ENCODE data around the gene NKAIN2. TPM values are rescaled to one million over a fixed set of nuclear protein-coding genes. Genes with fewer than 3 reads are reported as not detected.

The NKAIN2 gene
- total and polyA plus RNA-seq, 2 donors (not counting 3 experiments of a cell fraction or from before 2014, with no cell fraction given): 0.03 TPM; not detected in 1

GRCh38 chr6:124446961-124447360, 643.3 kb downstream of the NKAIN2 start:
- POLR2A ChIA-PET: no interaction called here
- no peak overlapping the region for H3K27ac ChIP-seq (ENCODE audit: insufficient read depth, low read depth, low read length)
- no peak overlapping the region for H3K9ac ChIP-seq (replicated peaks; ENCODE audit: extremely low read depth, insufficient read depth, low read length)
- TF ChIP-seq, protein P1, sequence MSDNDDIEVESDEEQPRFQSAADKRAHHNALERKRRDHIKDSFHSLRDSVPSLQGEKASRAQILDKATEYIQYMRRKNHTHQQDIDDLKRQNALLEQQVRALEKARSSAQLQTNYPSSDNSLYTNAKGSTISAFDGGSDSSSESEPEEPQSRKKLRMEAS (IDR thresholded peaks at IDR 0.05; ENCODE audit: insufficient read depth, insufficient read length): no peak
- TF ChIP-seq POLR2AphosphoS5 (IDR thresholded peaks at IDR 0.05; ENCODE audit: insufficient read depth, low read depth, low read length) (no peak), JUN (IDR thresholded peaks at IDR 0.05; ENCODE audit: borderline replicate concordance, insufficient read depth, insufficient read length, low read depth) (no peak), GATA2 (IDR thresholded peaks at IDR 0.05; ENCODE audit: insufficient read depth, insufficient read length, low read depth, low read length) (no peak), FOS (IDR thresholded peaks at IDR 0.05; ENCODE audit: borderline replicate concordance, insufficient read depth, low read length) (no peak), CTCF (IDR thresholded peaks at IDR 0.05; ENCODE audit: extremely low read depth in 1 of 2, insufficient read depth in 1 of 2, low read depth in 1 of 2, low read length in 2 of 2) (no peak), MYC (IDR thresholded peaks at IDR 0.05; ENCODE audit: low read depth, low read length) (no peak), POLR2A (IDR thresholded peaks at IDR 0.05; ENCODE audit: low read depth, low read length) (no peak), EZH2 (IDR thresholded peaks at IDR 0.05; ENCODE audit: borderline replicate concordance, low read depth, low read length, severe bottlenecking) (no peak)
- intact Hi-C loops (cut with micrococcal nuclease): no loop called here
- H3K4me3 ChIP-seq (replicated peaks in 1 of 3; ENCODE audit: insufficient read depth in 1 of 3, low read depth in 1 of 3, low read length in 3 of 3): no peak overlapping the region
- H3K4me2 ChIP-seq (ENCODE audit: insufficient read depth, low read length): no peak overlapping the region
- H3K79me2 ChIP-seq (ENCODE audit: control insufficient read depth, insufficient read depth, low read length): no peaks in the 10 kb centered on the region
- no peaks in the 10 kb centered on the region for H3K9me1 ChIP-seq (replicated peaks; ENCODE audit: control insufficient read depth, extremely low read depth, insufficient read depth, low read length)
- dilution Hi-C loops (cut with MboI; ENCODE audit: extremely low pct_ligation_motif_present, low sequenced_read_pairs): no loop called here
- H2AFZ ChIP-seq (ENCODE audit: low read depth, low read length): no peak overlapping the region
- H3K27me3 ChIP-seq (ENCODE audit: control insufficient read depth in 2 of 2, insufficient read depth in 2 of 2, low read length in 2 of 2): no peaks in the 10 kb centered on the region
- no peaks in the 10 kb centered on the region for H3K4me1 ChIP-seq (ENCODE audit: control insufficient read depth, extremely low read depth, insufficient read depth, low read length)
- DNase-seq (ENCODE audit: low read depth, low spot score) (no peak), FAIRE-seq (no peak)
- H4K20me1 ChIP-seq (replicated peaks; ENCODE audit: control insufficient read depth, extremely low read depth, insufficient read depth, low read length): no peaks in the 10 kb centered on the region
- BruUV-seq (replicated peaks): no TSS peak
- H3K9me3 ChIP-seq (replicated peaks; ENCODE audit: control insufficient read depth, insufficient read depth, low read length): no peaks in the 10 kb centered on the region
- H3K36me3 ChIP-seq (ENCODE audit: control insufficient read depth in 2 of 2, extremely low read depth in 1 of 2, insufficient read depth in 2 of 2, low read length in 2 of 2): no peaks in the 10 kb centered on the region
- CTCF ChIA-PET: no interaction called here
